Left hindlimb (tissue), 1 donor: ENCODE results near the gene ELOB.
A peak's percentile ranks its signal among the peaks of the same experiment; 100 is the strongest.

Experiments
- DNase-seq: peaks from one replicate; pipeline ENCODE4 v3.0.0-alpha.2; 2018

The ELOB gene

GRCh38 chr16:2777231-2777902, at the start of gene ELOB:
Gene ELOB, minus strand, starts transcription at chr16:2777280. Its CDS starts 41 bp downstream, at chr16:2777239.
- DNase-seq, result peak; percentile 92

GRCh38 chr16:2825906-2826305, 48.8 kb upstream of the ELOB start:
- no peak for DNase-seq

- no peak for DNase-seq
Observed at GRCh38 chr16:2825049-2825742, 48.1 kb upstream of the ELOB start.

GRCh38 chr16:2824626-2825025, 47.5 kb upstream of the ELOB start:
- DNase-seq, result no peak

- no peak for DNase-seq
Observed at GRCh38 chr16:2822496-2822895, 45.4 kb upstream of the ELOB start.

- no peak for DNase-seq
Observed at GRCh38 chr16:2822158-2822495, 45.0 kb upstream of the ELOB start.

- DNase-seq, result no peak
Observed at GRCh38 chr16:2821487-2822157, 44.5 kb upstream of the ELOB start.

- no peak for DNase-seq
Observed at GRCh38 chr16:2820836-2821486, 43.9 kb upstream of the ELOB start.

- no peak for DNase-seq
Observed at GRCh38 chr16:2819939-2820835, 43.1 kb upstream of the ELOB start.

- no peak for DNase-seq
Observed at GRCh38 chr16:2819179-2819938, 42.3 kb upstream of the ELOB start.

- DNase-seq, result no peak
Observed at GRCh38 chr16:2818272-2818876, 41.3 kb upstream of the ELOB start.

GRCh38 chr16:2817340-2818271, 40.5 kb upstream of the ELOB start:
- no peak for DNase-seq

- DNase-seq, result no peak
Observed at GRCh38 chr16:2816751-2817339, 39.8 kb upstream of the ELOB start, which contains the start of gene PRSS21. Gene PRSS21, plus strand, starts transcription at chr16:2817237. Its CDS starts 32 bp downstream, at chr16:2817269.

GRCh38 chr16:2815299-2815771, 38.3 kb upstream of the ELOB start:
- no peak for DNase-seq

GRCh38 chr16:2814551-2815298, 37.6 kb upstream of the ELOB start:
- no peak for DNase-seq

- no peak for DNase-seq
Observed at GRCh38 chr16:2813771-2814221, 36.7 kb upstream of the ELOB start.

GRCh38 chr16:2811703-2812471, 34.8 kb upstream of the ELOB start:
- DNase-seq, result no peak

- DNase-seq, result no peak
Observed at GRCh38 chr16:2810651-2811050, 33.6 kb upstream of the ELOB start.
